ENCODE results near the gene DNMT3L. TPM values are rescaled to one million over a fixed set of nuclear protein-coding genes. Genes with fewer than 3 reads are reported as not detected.

Gene DNMT3L
- total RNA-seq, 1 donor from 2014 or later, result not detected

- Histone ChIP-seq H3K27me3 (ENCODE audit: control insufficient read depth in 3 of 3, insufficient read depth in 3 of 3, low read length in 3 of 3) (peaks cover 8 to 15% (median 14%) of the 10 kb centered on the region in 3 donors), H3K36me3 (ENCODE audit: control insufficient read depth in 3 of 3, insufficient read depth in 3 of 3, low read length in 3 of 3) (no peaks in the 10 kb centered on the region), H3K27ac (ENCODE audit: low read depth, low read length) (no peak overlapping the region), H3K4me1 (ENCODE audit: control insufficient read depth in 3 of 3, insufficient read depth in 3 of 3, low read length in 3 of 3) (peaks cover 15 to 23% (median 21%) of the 10 kb centered on the region in 3 donors), H3K9me3 (ENCODE audit: control insufficient read depth in 3 of 3, low read length in 3 of 3) (no peaks in the 10 kb centered on the region), H3K4me3 (ENCODE audit: low read length in 3 of 3) (no peak overlapping the region), H3K9ac (ENCODE audit: low read depth in 1 of 3, low read length in 3 of 3) (peak overlapping the region in 1 of 3 donors; percentile 40)
Observed at GRCh38 chr21:44295646-44296045, 33.9 kb upstream of the DNMT3L start.

- Histone ChIP-seq H3K4me3 (ENCODE audit: low read length in 3 of 3) (no peak overlapping the region), H3K27me3 (ENCODE audit: control insufficient read depth in 3 of 3, insufficient read depth in 3 of 3, low read length in 3 of 3) (peaks cover 8 to 15% (median 14%) of the 10 kb centered on the region in 3 donors), H3K36me3 (ENCODE audit: control insufficient read depth in 3 of 3, insufficient read depth in 3 of 3, low read length in 3 of 3) (no peaks in the 10 kb centered on the region), H3K27ac (ENCODE audit: low read depth, low read length) (no peak overlapping the region), H3K9ac (ENCODE audit: low read depth in 1 of 3, low read length in 3 of 3) (peak overlapping the region in 1 of 3 donors; percentile 40), H3K4me1 (ENCODE audit: control insufficient read depth in 3 of 3, insufficient read depth in 3 of 3, low read length in 3 of 3) (peaks cover 13 to 22% (median 21%) of the 10 kb centered on the region in 3 donors), H3K9me3 (ENCODE audit: control insufficient read depth in 3 of 3, low read length in 3 of 3) (no peaks in the 10 kb centered on the region)
Observed at GRCh38 chr21:44295163-44295573, 33.5 kb upstream of the DNMT3L start.

GRCh38 chr21:44294391-44295162 is 32.9 kb upstream of the DNMT3L start:
- no peaks in the 10 kb centered on the region for H3K9me3 ChIP-seq (ENCODE audit: control insufficient read depth in 3 of 3, low read length in 3 of 3)
- peaks cover 8 to 15% (median 14%) of the 10 kb centered on the region in 3 donors for H3K27me3 ChIP-seq (ENCODE audit: control insufficient read depth in 3 of 3, insufficient read depth in 3 of 3, low read length in 3 of 3)
- H3K27ac ChIP-seq (ENCODE audit: low read depth, low read length), result no peak overlapping the region
- H3K4me3 ChIP-seq (ENCODE audit: low read length in 3 of 3), result no peak overlapping the region
- H3K4me1 ChIP-seq (ENCODE audit: control insufficient read depth in 3 of 3, insufficient read depth in 3 of 3, low read length in 3 of 3), result peaks cover 12 to 22% (median 20%) of the 10 kb centered on the region in 3 donors
- no peaks in the 10 kb centered on the region for H3K36me3 ChIP-seq (ENCODE audit: control insufficient read depth in 3 of 3, insufficient read depth in 3 of 3, low read length in 3 of 3)
- H3K9ac ChIP-seq (ENCODE audit: low read depth in 1 of 3, low read length in 3 of 3), result peak overlapping the region in 1 of 3 donors; percentile 40

DNA sequence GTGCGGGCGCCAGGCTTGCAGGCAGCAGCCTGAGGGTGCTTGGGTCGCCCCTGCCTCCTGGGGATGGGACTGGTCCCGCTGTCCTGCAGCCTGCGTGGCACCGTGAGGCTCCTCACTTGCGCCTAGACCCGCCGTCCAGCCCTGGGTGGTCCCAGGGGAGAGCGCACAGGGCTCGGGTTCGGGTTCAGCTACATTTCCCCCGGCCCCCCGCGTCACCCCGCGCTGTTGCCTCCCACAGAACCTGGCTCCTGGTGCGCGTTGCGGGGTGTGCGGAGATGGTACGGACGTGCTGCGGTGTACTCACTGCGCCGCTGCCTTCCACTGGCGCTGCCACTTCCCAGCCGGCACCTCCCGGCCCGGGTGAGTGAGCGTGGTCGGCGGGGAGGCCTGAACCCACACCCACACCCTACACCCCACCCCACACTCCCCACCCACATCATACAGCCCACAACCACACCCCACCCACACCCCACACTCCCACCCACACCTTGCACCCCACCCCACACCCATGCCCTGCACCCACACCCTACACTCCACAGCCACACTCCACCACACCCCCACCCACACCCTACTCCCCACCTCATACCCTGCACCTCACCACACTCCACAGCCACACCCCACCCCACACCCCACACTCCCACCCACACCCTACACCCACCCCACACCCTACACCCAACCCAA is 32.0 kb upstream of the DNMT3L start:
- peaks cover 8 to 15% (median 11%) of the 10 kb centered on the region in 3 donors for H3K27me3 ChIP-seq (ENCODE audit: control insufficient read depth in 3 of 3, insufficient read depth in 3 of 3, low read length in 3 of 3)
- no peak overlapping the region for H3K4me3 ChIP-seq (ENCODE audit: low read length in 3 of 3)
- H3K36me3 ChIP-seq (ENCODE audit: control insufficient read depth in 3 of 3, insufficient read depth in 3 of 3, low read length in 3 of 3), result no peaks in the 10 kb centered on the region

DNA sequence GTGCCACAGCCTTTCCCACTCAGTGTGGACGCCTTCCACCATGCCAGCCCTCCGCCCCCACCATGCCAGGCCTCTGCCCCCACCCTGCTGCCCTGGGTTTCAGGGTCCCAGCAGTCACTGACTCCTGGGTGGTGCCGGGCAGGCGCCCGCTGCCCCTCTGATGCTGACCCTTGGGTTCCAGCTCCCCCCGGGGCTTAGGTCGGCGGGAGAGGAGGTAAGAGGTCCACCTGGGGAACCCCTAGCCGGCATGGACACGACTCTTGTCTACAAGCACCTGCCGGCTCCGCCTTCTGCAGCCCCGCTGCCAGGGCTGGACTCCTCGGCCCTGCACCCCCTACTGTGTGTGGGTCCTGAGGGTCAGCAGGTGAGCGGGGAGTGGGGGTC is 31.1 kb upstream of the DNMT3L start:
- no peak overlapping the region for H3K27ac ChIP-seq (ENCODE audit: low read depth, low read length)
- H3K9me3 ChIP-seq (ENCODE audit: control insufficient read depth in 3 of 3, low read length in 3 of 3), result no peaks in the 10 kb centered on the region
- peaks cover 6 to 13% (median 13%) of the 10 kb centered on the region in 3 donors for H3K4me1 ChIP-seq (ENCODE audit: control insufficient read depth in 3 of 3, insufficient read depth in 3 of 3, low read length in 3 of 3)
- peaks cover 7 to 19% (median 15%) of the 10 kb centered on the region in 3 donors for H3K27me3 ChIP-seq (ENCODE audit: control insufficient read depth in 3 of 3, insufficient read depth in 3 of 3, low read length in 3 of 3)
- H3K9ac ChIP-seq (ENCODE audit: low read depth in 1 of 3, low read length in 3 of 3), result no peak overlapping the region
- no peak overlapping the region for H3K4me3 ChIP-seq (ENCODE audit: low read length in 3 of 3)
- H3K36me3 ChIP-seq (ENCODE audit: control insufficient read depth in 3 of 3, insufficient read depth in 3 of 3, low read length in 3 of 3), result no peaks in the 10 kb centered on the region

More for the DNA sequence above, 32.0 kb upstream of the DNMT3L start:
- Histone ChIP-seq H3K9ac (ENCODE audit: low read depth in 1 of 3, low read length in 3 of 3) (no peak overlapping the region), H3K9me3 (ENCODE audit: control insufficient read depth in 3 of 3, low read length in 3 of 3) (no peaks in the 10 kb centered on the region), H3K27ac (ENCODE audit: low read depth, low read length) (no peak overlapping the region), H3K4me1 (ENCODE audit: control insufficient read depth in 3 of 3, insufficient read depth in 3 of 3, low read length in 3 of 3) (peaks cover 6 to 16% (median 13%) of the 10 kb centered on the region in 3 donors)

- Histone ChIP-seq H3K9me3 (ENCODE audit: control insufficient read depth in 3 of 3, low read length in 3 of 3) (no peaks in the 10 kb centered on the region), H3K27ac (ENCODE audit: low read depth, low read length) (no peak overlapping the region), H3K9ac (ENCODE audit: low read depth in 1 of 3, low read length in 3 of 3) (no peak overlapping the region), H3K27me3 (ENCODE audit: control insufficient read depth in 3 of 3, insufficient read depth in 3 of 3, low read length in 3 of 3) (peaks cover 12 to 25% (median 19%) of the 10 kb centered on the region in 3 donors), H3K4me1 (ENCODE audit: control insufficient read depth in 3 of 3, insufficient read depth in 3 of 3, low read length in 3 of 3) (peaks cover 6 to 9% (median 8%) of the 10 kb centered on the region in 3 donors), H3K4me3 (ENCODE audit: low read length in 3 of 3) (no peak overlapping the region), H3K36me3 (ENCODE audit: control insufficient read depth in 3 of 3, insufficient read depth in 3 of 3, low read length in 3 of 3) (no peaks in the 10 kb centered on the region)
Observed at GRCh38 chr21:44291936-44292811, 30.5 kb upstream of the DNMT3L start.

DNA sequence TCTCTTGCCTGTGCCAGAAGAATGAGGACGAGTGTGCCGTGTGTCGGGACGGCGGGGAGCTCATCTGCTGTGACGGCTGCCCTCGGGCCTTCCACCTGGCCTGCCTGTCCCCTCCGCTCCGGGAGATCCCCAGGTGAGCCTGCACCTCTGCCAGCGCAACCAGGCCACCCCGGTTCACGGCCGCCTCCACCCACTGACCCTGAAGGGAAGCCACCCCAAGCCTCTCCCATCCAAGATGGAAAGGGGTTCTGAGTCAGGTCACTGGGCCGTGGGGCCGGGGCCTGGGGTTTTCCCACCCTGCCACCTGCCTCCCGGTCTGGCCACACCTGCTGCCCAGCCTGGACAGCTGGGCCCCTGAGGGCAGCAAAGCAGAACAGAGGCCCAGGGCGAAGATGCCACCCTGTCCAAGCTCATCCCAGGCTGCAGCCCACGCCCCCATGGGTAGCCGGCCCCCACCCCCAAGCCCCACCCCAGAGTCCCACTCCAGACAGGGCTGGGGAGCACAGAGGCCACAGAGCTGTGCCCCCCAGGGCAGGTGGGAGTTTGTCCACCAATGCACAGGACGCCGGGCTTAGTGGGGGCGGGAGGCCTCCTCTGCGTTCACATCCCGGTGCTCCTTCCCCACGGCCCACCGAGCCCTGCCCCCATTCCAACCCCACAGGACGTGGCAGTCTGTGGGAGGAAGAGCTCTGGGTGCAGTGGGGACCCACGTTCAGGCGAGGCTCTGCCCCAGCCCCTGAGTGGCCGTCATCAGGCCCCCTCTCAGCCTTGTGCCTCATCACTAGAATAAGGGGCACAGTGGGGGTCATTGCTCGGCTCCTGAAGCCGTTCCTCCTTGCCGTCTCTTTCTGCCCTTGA is 29.6 kb upstream of the DNMT3L start:
- H3K9me3 ChIP-seq (ENCODE audit: control insufficient read depth in 3 of 3, low read length in 3 of 3), result no peaks in the 10 kb centered on the region
- H3K36me3 ChIP-seq (ENCODE audit: control insufficient read depth in 3 of 3, insufficient read depth in 3 of 3, low read length in 3 of 3), result no peaks in the 10 kb centered on the region
- H3K27me3 ChIP-seq (ENCODE audit: control insufficient read depth in 3 of 3, insufficient read depth in 3 of 3, low read length in 3 of 3), result peaks cover 18 to 32% (median 25%) of the 10 kb centered on the region in 3 donors
- H3K9ac ChIP-seq (ENCODE audit: low read depth in 1 of 3, low read length in 3 of 3), result no peak overlapping the region
- H3K27ac ChIP-seq (ENCODE audit: low read depth, low read length), result no peak overlapping the region
- peaks cover 6 to 9% (median 8%) of the 10 kb centered on the region in 3 donors for H3K4me1 ChIP-seq (ENCODE audit: control insufficient read depth in 3 of 3, insufficient read depth in 3 of 3, low read length in 3 of 3)
- no peak overlapping the region for H3K4me3 ChIP-seq (ENCODE audit: low read length in 3 of 3)

DNA sequence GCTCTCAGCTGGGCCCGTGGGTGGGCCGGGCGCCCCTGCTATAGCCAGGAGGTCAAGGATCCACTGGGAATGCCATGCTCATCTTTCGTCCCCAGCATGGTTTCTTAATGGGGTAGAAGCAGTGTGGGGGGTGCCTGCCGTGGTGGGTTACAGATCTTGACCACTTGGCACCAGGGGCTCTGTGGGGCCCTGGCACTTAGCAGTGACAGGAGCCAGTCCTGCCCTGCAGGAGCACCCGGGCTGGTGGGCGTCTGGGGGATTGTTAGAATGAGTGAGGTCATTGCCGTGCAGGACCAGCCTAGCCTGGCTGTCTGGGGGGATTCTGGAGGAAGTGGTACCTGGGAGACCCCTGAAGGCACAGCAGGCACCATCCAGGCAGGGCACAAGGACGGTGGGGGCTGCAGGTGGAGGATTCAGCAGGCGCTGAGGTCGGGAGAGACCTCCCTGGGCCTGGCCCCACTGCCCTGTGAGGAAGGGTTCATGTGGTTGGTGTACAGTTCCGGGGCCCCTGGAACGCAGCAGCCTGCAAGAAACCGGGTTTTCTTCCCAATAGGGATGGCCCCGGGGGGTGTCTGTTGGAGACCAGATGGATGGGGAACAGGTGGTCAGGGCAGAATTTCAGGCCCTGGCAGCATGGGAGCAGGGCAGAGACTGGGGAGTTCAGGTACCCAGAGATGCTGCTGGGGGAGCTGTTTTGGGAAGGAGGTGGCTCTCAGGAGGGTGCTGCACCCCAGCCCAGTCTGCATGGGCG is 28.8 kb upstream of the DNMT3L start:
- no peak overlapping the region for H3K9ac ChIP-seq (ENCODE audit: low read depth in 1 of 3, low read length in 3 of 3)
- H3K27me3 ChIP-seq (ENCODE audit: control insufficient read depth in 3 of 3, insufficient read depth in 3 of 3, low read length in 3 of 3), result peaks cover 19 to 36% (median 28%) of the 10 kb centered on the region in 3 donors

More for the DNA sequence above, 28.8 kb upstream of the DNMT3L start:
- Histone ChIP-seq H3K27ac (ENCODE audit: low read depth, low read length) (no peak overlapping the region), H3K9me3 (ENCODE audit: control insufficient read depth in 3 of 3, low read length in 3 of 3) (no peaks in the 10 kb centered on the region), H3K4me1 (ENCODE audit: control insufficient read depth in 3 of 3, insufficient read depth in 3 of 3, low read length in 3 of 3) (peaks cover 6 to 11% (median 10%) of the 10 kb centered on the region in 3 donors), H3K4me3 (ENCODE audit: low read length in 3 of 3) (no peak overlapping the region), H3K36me3 (ENCODE audit: control insufficient read depth in 3 of 3, insufficient read depth in 3 of 3, low read length in 3 of 3) (no peaks in the 10 kb centered on the region)

Measured in skeletal muscle tissue (tissue), 4 donors.